ENCODE measurements around the gene SF3B6.

Gene SF3B6

DNA sequence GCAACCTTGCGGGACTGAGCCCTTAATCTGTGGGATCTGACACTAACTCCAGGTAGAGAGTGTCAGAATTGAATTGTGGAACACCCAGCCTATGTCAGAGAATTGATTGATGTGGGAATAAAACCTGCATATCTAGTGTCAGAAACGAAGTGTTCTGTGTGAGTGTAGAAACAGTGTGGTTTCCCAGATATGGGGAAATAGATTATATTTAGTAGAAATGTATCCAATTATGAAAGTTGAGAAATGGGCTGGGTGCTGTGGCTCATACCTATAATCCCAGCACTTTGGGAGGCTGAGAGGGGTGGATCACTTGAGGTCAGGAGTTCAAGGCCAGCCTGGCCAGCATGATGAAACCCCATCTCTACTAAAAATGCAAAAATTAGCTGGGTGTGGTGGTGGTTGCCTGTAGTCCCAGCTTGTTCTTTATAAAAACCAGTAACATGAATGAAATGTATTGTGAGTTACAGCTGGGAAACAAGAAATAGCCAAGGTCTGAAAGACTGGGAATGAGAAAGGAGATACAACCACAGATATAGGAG, 12.8 kb upstream of the SF3B6 start:
- no peak for DNase-seq

DNA sequence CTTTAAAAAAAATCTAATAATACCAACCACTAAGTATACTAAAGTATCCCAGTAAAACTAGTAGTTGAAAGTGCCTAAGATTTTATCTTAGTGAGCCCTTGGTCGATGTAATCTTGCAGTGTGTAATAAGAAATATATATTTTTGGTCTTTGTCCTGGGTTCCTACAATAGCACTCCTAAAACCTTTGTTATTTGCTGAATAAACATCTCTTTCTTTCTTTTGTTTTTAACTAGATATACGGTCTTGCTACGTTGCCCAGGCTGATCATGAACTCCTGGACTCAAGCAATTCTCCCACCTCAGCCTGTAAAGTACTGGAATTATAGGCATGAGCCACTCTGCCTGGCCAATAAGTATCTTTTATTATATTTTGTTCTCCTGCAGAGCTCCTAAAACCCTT, 10.9 kb upstream of the SF3B6 start:
- no peak for DNase-seq

DNA sequence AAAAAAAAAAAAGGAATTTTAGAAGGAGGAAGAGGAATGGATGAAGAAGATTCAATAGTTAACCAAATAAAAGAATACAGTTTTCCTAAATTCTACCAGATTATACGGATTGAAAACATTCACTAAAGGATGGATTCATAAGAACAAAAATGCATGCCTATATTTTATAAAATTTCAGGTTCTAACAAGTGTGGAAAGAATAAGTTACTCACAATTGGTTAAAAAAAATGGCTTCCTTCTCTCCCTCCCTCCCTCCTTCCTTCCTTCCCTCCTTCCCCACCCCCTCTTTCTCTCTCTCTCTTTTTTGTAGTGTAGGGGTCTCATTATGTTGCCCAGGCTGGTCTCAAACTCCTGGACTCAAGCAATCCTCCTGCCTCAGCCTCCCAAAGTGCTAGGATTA, 10.1 kb upstream of the SF3B6 start:
- no peak for DNase-seq

DNA sequence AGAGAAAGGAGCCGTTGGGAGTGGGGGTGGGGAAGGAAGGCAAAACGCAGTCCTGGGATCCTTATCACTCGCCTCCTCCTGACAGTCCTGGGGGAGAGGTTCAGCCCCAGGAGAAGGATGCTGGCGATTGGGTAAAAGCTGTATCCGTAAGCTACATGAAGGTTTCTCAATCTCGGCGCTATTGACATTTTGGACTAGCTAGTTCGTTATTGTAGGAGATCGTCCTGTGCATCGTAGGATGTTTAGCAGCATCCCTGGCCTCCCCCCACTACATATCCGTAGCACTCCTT, 9.0 kb upstream of the SF3B6 start:
- no peak for DNase-seq

DNA sequence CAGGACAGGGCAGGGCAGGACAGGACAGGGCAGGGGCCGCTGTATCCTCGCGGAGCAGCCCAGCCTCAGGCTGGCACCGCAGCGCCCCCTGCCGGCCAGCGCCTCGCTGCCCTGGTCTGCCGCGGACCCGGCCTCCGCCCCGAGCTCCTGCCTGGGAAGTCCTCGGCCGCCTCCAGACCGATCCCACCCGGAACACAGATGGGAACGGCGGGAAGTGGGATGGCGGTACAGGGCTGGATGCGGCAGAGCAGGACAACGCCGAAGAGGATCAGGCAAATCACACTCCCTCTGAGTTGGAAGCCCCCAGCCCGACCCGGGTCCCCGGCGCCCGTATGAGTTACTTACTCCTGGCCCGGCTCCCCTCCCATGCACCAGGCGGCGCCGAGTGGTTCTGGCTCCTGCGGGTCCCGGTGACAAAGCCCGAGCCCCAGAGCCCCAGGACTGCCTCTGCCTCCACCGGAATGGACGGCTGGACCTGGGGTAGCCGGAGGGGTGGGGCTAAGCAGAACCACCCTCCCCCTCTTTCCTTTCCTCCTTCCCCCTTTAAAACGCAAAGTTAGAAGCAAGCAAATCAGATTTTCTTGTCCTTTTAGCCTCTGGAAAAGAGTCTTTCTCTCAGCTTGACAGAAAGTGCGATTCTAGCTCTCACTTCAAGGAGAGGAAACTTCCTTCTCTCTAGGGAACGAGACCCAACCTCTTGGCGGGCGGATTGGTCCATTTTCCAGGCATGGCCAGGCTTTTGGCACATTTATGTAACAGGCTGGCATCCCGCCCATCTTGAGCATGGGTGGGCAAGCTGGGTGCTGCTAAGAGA, 8.5 kb upstream of the SF3B6 start, which contains the start of gene TP53I3:
TSS of gene TP53I3 (minus strand) at position 449 of the 814 bp plus-strand sequence. CDS start 508 bp downstream, outside the sequence.
- peak; percentile 65 for DNase-seq

DNA sequence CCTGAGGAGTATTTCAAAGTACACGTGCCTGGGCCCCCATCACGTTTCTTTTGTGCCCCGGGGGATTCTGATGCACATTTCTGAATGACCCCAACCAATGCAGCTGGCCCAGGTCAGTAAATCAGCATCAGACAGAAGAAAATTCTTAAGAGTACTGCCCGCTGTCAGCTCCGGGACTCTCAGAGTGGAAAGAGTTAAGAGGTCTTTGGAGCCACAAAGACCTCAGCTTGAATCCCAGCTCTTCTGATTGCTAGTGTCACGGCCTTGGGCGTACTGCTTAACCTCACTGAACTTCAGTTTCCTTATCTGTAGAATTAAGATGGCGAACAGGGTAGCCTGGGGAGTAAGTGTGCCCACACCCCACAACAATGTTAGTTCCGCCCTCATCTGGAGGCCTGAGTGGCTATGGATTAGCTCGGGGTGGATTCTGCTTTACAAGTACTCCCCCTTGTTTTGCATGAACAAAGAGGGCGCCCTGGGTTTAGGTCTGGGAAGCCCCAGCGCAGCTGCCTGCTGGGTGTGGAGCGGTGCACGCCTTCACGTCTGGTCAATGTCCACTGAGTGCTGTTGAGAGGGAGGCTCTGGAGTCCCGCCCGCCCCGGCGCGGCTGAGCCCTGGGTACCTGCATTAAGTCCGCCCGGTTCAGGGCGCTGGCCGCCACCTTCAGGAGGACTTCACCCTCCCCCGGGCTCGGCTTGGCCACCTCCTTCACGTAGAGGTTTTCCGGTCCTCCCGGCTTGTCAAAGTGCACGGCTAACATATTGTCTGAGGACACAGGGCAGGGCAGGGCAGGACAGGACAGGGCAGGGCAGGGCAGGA, 7.7 kb upstream of the SF3B6 start:
- peak; percentile 37 for DNase-seq

DNA sequence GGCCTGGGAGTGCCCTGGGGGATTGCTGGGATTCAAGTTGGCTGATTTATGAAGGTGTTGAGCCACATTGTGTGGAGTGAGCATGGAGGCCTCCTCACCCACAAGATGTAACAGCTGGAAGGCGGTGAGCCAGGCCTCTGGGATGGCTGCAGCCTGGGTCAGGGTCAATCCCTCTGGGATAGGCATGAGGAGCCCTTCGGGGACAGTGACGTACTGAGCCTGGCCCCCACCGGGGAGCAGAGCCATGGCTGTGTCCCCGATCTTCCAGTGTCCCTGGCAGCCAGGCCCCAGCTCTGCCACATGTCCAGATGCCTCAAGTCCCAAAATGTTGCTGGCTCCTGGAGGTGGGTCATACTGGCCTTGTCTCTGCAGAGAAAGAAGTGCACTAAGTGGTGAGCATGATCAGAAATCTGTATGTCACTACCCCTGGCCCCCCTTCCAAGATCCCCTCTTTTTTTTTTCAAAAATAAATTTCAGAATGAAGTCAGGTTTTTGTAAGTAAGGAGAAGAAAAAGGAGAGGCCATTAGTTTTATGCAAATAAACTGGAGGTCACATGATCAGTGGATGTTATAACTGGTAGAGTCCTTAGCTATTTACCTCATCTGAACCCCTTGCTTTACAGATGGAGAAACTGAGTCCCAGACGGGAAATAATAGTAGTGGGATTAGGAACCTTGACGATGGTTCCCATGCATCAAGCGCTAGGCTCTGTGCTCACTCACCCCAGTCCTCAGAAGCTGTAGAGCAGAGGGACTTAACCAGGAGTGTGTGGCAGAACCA, 6.9 kb upstream of the SF3B6 start:
- DNase-seq, result no peak

DNA sequence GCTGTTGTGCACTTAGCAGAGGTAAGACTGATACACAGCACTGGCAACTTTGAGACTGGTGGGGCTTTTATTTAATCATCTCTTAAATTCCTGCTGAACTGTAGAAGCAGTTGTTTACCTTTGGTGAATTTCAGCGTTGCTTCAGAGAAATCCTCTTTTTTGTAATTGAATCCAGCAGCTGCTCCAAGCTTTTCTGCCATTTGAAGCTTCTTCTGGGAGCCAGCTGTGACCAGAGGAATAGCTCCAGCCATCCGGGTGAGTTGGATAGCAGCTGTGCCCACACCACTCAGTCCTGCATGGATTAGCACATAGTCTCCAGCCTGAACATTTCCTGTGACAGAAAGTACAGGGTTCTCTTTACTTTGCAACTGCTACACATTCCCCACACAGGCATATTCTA, 4.6 kb upstream of the SF3B6 start:
- peak; percentile 10 for DNase-seq

DNA sequence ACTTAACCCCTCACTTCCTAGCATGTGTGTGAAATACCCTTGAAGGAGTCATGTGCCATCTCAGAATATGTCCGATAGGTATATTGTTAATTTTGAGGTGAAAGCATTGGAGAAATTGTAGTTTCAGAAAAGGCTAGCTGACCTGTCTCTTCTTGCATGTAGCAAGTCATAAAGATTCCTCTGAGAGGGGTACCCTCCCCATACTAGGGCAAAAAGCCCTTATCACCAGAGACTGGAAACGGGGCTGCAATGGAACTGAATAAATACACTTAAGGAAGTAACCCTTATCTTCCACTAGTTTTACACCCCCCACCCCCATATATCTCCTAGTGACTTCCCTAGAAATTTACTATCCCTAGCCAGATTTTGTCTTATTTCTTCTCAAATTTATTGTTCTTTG, 1.8 kb upstream of the SF3B6 start:
- no peak for DNase-seq

DNA sequence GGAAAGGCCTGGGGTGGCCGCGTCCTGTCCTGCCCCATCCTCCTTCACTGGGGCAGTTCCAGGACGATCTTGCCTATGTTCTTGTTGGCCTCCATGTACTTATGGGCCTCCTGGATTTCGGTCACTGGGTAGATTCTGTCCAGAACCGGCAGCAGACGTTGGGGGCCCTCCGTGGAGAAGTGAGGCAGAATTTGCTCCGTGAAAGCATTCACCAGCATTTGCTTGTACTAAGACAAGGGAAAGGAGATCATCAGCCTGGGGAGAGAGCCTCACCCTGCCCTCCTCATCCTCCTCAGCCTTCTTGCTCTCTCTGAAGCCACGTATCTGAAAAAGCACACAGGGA, 1.4 kb upstream of the SF3B6 start:
- no peak for DNase-seq

DNA sequence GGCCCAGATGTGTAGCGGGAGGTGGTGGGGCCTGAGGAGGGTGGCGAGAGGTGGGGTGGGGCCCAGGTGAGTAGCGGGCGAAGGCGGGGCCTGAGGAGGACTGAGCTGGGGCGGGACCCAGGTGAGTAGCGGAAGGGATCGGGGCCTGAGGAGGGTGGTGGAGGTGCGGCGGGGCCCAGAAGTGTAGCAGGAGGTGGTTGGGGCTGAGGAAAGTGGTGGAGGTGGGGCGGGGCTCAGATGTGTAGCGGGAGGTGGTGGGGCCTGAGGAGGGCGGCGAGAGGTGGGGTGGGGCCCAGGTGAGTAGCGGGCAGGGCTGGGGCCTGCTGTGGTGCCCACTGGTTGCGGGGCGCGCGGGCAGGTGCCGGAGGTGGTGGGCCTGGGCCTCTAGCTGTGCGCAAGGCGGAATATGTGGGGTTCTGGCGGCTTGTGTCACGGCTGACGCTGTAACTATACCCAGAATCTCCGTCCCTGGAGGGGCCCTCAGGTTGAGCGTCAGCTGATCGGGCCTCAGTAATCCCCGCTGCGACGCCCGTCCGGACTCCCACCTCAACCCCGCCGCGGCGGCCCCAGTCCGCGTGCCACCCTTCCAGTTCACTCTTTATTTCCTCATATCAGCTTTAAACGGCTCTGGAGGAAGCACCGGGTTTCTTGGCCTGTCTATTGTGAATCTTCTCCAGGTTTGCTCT, 866 bp upstream of the SF3B6 start:
- DNase-seq, result no peak

DNA sequence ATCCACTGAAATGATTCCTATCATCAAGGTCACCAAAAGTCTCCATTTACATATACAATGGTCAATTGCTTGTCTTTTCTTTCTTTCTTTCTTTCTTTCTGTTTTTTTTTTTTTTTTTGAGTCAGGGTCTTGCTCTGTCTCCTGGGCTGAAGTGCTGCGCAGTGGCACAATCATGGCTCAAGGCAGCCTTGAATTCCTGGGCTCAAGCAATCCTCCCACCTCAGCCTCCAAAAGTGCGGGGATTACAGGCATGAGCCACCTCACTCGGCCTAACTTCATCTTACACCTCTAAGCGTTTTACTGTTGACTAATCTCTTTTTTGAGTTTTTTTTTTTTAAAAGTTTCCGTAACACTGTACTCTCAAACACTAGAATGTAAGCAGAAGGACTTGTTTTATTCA, 867 bp downstream of the SF3B6 start:
- no peak for DNase-seq

DNA sequence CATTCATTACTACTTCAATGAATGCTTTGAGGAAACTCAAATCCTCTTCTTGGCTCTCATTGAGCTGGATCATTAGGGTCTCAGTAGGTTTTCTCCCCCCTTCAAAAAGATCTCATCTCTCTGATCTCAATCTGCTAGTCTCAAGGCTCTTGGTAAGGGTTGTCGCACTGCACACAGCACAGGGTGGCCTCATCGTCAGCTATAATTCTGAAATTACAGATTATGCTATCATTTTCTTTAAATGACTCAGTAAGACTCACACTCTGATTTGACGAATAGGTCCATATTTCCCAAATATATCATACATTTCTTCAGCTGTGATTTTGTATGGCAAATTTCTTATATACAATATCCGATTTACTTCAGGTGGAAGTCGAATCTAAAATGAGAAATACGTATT, 2.3 kb downstream of the SF3B6 start:
- no peak for DNase-seq

DNA sequence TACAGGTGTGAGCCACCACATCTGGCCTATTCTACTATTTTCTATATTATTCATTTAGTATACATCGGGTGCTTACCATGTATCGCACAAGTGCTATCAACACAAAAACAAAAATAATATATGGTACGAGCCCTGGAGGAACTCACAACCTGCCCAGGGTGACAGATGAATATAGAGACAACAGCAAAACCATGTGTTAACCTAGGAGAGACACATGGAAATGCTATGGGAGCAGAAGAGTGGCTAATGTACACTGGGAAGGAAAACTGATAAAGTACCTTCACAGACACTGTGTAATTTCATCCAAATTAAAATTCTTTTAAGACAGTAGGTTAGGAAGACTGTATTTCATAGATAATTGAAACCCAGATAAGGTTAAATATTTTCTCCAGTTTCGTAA, 3.9 kb downstream of the SF3B6 start:
- no peak for DNase-seq

DNA sequence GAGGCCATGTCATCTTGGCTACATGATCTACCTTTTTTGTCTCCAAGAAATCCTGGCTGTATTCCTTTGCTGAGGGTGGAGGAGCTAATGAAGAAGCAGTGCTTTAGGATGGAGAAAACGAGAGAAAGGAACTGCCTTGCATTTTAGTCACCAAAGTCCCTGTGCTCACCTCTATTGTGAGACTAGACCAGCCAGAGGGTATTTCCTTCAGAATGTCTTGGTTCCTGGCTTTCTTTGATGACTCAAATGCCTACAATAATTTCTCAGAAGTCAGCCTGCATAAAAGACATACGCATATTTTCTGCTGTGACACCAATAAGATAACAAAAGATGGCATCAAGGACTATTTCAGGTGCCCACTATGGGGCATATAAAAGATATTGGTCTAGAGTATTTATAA, 10.8 kb downstream of the SF3B6 start:
- DNase-seq, result no peak

DNA sequence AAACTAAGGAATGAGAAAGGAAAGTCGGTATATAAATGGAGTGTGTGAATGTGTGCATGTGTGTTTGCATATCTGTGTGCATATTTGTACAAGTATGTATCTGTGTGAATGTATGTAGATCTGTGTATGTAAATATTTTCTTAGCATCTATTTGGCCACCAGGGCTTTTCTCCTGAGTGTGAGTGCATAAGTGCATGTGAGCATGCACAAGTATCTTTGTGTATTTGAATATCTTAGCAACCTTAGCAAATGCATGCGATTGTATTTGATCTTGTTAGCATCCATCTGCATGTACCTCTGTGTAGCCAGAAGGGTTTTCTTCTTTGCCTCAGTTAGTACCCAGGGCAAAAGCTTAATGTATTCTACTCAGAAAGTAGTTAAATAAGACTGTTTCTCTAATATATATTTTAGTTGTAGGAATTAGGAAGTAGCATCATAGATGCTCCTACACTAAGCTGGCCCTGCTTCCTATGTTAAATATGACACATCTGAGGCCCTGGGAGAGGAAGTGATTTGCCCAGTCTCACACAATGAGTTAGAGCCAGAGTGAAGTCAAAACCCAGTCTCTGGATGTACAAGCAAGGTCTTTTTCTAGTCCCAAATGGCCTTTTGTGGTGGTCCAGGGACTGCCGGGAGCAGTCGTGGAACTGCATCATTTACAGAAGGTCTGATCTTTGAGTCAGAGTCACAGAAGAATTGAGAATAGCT, 17.4 kb downstream of the SF3B6 start:
- DNase-seq, result no peak

DNA sequence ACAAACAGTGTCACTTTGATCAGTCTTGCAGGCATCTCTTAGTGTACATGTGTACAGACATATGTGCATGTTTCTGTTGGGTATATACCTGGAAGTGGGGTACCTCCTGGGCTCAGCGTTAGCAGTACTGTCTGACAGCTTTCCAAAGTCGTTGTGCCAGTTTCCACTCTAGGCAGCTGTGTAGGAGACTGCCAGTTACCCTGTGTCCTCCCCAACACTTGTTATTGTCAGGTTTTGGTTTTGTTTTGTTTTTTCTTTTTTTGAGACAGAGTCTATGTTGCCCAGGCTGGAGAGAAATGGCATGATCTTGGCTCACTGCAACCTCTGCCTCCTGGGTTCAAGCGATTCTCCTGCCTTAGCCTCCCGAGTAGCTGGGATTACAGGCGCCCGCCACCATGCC, 20.4 kb downstream of the SF3B6 start:
- DNase-seq, result no peak

DNA sequence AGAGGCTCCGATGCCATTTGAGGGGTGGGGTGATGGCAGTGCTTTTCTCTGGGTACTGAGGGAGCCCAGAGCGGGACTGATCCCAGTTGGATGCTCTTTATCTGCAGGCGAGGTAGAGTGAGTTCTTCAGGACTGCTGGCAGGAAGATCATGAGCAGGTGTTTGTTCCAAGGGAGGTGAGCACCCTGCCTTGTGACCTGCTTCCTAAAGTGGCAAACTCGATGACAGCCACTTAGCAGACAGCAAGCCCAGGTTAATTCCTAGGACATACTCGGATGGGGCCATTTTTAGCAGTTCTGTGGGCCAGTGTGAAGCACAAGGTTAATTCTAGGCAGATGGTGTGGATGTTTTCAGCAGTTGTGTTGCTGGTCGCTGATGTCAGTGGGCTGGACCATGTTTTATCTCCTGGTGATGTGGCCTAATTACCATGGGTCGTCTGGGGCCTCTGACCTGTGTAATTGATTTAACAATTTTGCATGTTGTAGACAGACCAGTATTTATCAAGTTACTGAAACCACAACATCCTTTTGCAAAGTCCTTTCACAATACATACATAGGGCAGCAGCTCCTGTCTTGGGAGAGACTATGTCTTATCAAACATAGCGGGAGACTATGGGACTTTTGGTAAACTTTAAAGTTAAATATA, 21.6 kb downstream of the SF3B6 start:
- DNase-seq, result no peak

DNA sequence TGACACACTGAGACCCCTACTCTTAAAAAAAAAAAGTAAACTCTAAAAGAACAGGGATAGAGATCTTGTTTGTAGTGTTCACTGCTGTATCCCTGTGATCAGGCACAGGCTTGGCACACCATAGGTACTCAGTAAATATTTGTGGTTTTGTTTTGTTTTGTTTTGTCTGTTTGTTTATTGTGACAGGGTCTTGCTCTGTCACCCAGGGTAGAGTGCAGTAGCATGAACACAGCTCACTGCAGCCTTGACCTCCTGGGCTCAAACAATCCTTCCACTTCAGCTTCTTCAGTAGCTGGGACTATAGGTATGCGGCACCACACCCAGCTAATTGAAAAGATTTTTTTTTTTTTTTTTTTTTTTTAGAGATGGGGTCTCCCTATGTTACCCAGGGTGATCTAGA, 23.2 kb downstream of the SF3B6 start:
- no peak for DNase-seq

DNA sequence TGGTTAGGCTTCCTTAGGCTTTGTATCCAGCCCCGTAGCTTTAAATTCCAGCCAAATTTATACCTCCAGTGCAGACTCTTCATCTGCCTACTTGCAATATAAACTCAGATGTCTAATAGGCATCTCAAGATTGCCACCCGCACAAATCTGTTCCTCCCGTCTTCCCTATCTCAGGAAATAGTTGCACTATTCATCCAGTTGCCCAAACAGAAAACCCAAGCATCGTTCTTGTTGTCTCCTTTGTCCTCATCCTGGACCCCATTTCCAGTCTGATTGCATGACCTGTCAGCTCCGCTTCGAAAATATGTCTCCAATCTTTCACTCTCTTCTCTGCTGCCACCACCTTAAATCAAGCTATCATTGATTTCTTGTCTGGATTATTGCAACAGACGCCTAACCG, 24.3 kb downstream of the SF3B6 start:
- no peak for DNase-seq

DNA sequence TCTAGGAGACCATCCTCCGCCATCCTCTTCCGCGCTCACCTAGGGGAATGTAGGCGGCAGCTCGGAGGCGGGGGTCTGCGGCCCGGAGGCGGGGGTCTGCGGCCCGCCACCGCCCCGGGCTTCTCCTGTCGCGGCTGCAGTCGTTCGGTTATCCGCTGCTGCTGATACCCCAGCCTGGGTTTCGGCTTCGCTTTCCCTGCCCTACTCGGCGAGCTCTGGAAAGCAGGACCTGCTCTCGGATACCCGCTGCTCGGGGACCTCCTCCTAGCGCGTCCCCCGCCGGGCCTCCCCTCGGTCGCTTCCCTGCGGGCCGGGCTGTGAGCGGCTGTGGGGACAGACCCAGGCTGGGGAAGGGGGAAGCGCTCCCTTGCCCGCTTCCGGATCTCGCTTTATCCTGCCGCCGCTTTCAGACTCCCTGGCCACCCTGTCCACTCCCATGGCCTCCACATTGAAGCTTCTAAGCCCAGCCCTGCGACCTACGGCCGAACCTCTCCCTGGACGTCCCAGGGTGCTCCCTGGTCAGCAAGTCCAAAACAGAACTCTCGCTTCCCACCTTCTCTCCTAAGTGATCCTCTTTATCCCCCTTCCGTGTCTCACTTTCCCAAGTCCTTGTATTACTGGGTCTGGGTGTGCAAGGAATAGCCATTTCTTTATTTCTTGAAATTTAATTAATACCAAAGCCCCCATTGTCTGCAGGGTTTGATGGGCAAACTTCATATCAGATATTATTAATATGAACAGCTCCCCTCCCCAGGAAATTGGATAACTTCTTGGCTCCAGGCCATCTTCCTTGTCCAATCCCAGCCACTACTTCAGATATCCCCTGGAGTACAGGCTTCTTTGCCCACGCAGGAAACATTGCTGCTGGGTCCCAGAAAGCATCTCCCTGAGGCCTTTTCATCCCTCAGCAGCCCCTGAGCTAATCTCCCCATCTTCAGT, 25.8 kb downstream of the SF3B6 start:
- DNase-seq, result no peak

All from NCI-H1092 (cell line).